Parietal lobe (tissue), 1 donor: ENCODE results near the gene SRP72. TPM values are rescaled to one million over a fixed set of nuclear protein-coding genes. Genes with fewer than 3 reads are reported as not detected.

ENCODE experiments used
- total RNA-seq: library from RNA; depleted of rRNA; stranded (reverse); fragments of >200 nt; gene quantifications from one replicate; pipeline ENCODE4 v1.2.3, GENCODE V29; 2014

SRP72 gene, protein sequence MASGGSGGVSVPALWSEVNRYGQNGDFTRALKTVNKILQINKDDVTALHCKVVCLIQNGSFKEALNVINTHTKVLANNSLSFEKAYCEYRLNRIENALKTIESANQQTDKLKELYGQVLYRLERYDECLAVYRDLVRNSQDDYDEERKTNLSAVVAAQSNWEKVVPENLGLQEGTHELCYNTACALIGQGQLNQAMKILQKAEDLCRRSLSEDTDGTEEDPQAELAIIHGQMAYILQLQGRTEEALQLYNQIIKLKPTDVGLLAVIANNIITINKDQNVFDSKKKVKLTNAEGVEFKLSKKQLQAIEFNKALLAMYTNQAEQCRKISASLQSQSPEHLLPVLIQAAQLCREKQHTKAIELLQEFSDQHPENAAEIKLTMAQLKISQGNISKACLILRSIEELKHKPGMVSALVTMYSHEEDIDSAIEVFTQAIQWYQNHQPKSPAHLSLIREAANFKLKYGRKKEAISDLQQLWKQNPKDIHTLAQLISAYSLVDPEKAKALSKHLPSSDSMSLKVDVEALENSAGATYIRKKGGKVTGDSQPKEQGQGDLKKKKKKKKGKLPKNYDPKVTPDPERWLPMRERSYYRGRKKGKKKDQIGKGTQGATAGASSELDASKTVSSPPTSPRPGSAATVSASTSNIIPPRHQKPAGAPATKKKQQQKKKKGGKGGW
- 94.5 TPM for total RNA-seq

GRCh38 chr4:56467284-56468096, at the start of gene SRP72:
Gene SRP72, plus strand, starts transcription at chr4:56467617. Its CDS starts 19 bp downstream, at chr4:56467636.

DNA sequence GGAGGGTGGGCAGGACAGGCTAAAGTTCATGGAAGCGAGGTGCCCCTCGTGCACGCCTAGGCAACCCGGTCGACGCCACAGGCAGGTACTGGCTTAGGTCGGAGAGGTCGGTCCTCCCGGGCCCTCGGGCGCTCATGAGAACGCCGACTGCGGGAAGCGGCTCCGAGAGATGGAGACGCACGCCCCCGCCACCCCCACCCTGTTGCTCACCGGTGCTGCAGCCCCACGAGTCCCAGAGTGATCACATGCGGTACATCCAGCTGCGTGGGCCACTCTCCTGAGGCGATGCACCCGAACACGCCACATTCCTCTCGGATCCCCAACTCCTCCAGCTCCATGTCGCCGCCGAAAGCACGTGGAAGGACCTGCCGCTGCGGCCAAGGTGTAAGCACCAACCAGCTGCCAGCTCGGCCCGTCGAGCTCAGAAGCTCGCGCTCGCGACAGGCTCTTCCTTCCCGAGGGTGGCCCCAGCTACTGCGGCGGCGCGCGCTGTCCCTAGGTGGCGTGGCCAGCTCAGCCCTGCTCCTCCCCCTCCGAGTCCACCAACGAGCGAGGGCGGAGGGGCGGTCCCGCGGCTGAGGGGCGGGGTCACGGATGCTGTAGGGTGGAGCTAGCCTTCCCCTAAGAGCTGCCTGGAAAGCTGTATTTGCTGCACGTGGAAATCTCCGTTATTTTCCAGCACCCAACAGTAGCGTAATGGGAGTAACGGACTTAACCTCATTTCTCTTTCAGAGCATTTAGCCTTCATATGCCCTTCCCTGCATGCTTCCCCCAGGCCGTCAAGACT, 32.1 kb upstream of the SRP72 start, which contains the start of gene PPAT:
Gene PPAT (minus strand): TSS at position 476 of the 787 bp plus-strand sequence. CDS start 138 bp downstream, at position 338.

DNA sequence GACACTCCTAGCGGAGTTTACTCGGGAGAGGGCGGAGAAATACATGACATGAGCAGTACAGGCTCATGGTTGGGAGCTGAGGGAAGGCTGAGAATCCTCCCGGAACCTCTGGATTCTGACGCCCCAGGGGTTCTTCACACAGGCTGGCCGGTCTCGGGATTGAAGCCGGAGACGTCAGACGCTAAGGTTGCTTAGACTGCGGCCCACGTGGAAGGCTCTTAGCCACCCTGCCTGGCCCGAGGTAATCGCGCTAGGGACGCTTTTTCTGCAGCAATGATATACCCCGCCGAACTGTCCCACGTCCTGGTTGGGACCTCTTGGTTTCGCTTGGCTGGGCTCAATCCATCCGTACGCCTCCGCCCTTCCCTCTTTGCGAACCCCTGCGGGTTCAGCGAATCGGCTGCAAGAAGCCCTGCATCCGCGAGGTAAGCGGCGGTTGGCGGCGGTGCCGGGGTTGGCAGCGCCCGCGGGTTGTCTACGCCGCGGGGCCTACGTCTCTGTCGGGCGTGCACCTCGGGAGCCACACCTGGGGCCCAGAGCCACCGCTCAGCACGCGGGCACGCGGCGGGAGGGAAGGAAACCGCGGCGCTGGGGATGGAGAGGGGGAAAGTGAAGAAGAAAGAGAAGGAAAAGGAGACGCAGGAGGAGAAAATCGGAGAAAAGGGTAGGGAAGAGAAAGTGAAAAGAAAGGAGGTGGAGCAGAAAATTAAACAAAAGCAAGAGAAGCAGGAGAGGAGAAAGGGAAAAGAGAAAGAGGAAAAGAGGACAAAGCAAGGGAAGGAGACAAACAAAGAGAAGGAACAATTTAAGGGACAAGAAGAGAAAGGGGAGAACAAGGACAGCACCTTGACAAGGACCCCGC, 38.1 kb downstream of the SRP72 start, which contains the start of gene ARL9:
Gene ARL9 (plus strand): TSS at position 523 of the 862 bp plus-strand sequence. CDS start 72 bp downstream, at position 595.

Other genes with a start within 250 kb of the SRP72 start
- 38.2 TPM for gene AASDH, start 80.1 kb upstream of the SRP72 start, total RNA-seq
- 20.0 TPM for gene PPAT, start 32.0 kb upstream of the SRP72 start, total RNA-seq
- 15.0 TPM for gene PAICS, start 31.4 kb upstream of the SRP72 start, total RNA-seq
- 3.8 TPM for gene ARL9, start 38.2 kb downstream of the SRP72 start, total RNA-seq
- 54.5 TPM for gene HOPX, start 213.7 kb downstream of the SRP72 start, total RNA-seq